ENCODE results near the gene CAPN1. TPM values are rescaled to one million over a fixed set of nuclear protein-coding genes. Genes with fewer than 3 reads are reported as not detected.

CAPN1 gene
- total and polyA plus RNA-seq, 2 of the 4 experiments (the other 2 are of a cell fraction) = 110 to 182 TPM

DNA sequence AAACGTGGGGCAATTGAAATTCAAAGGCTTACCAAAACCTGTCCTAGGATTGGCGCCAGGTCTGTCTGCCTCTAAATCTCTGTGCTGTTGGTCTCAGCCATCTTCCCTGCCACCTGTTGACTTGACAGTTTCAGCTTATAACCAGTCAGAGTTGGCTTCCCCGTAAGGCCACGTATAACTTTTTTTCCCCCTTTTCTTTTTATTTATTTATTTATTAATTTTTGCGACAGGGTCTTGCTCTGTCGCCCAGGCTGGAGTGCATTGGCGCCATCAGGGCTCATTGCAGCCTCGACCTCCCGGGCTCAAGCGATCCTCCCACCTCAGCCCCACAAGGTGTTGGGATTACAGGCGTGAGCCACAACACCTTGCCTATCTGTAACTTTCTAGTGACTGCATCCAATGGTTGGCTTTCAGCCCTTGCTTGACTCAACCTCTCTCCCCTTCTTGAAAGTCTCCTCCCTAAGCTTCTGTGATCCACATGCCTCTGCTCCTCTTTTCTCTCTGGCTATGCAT lies 46.0 kb upstream of the CAPN1 start:
- Histone ChIP-seq H3K56ac (ENCODE audit: extremely low read depth, insufficient read depth, low read length) (no peak overlapping the region), H4K91ac (ENCODE audit: insufficient read depth, low read depth, low read length) (peak overlapping the region; percentile 64; the same call in 1 of the 2 replicates), H3K4ac (ENCODE audit: low read depth, low read length) (peak overlapping the region; percentile 81), H4K5ac (ENCODE audit: low read depth, low read length) (peak overlapping the region; percentile 56; the same call in 1 of the 2 replicates), H2BK20ac (ENCODE audit: low read depth, low read length) (no peak overlapping the region), H3K4me2 (ENCODE audit: low read depth, low read length) (peak overlapping the region; percentile 83), H3K36me3 (ENCODE audit: control insufficient read depth, insufficient read depth, low read length) (peaks cover 22% of the 10 kb centered on the region), H2AK9ac (replicated peaks; ENCODE audit: low read depth, low read length, poor library complexity) (peak overlapping the region; percentile 79), H3K18ac (ENCODE audit: low read depth, low read length) (no peak overlapping the region), H3K9me1 (ENCODE audit: insufficient read depth, low read length) (peaks cover 21% of the 10 kb centered on the region), H2BK120ac (ENCODE audit: low read depth, low read length) (no peak overlapping the region), H3K9me3 (ENCODE audit: control insufficient read depth, insufficient read depth, low read length) (no peaks in the 10 kb centered on the region), H2AK5ac (ENCODE audit: low read depth, low read length) (peak overlapping the region; percentile 67), H2AFZ (replicated peaks; ENCODE audit: low read length, poor library complexity) (peak overlapping the region; percentile 99), H4K20me1 (ENCODE audit: insufficient read depth, low read length) (peaks cover 28% of the 10 kb centered on the region), H3K79me1 (ENCODE audit: low read depth in 1 of 2, low read length in 2 of 2) (peaks cover 18 to 43% of the 10 kb centered on the region in 2 experiments), H3K4me1 (ENCODE audit: control insufficient read depth, insufficient read depth, low read length) (peaks cover 6% of the 10 kb centered on the region; the same call in 1 of the 2 replicates), H2BK5ac (ENCODE audit: low read depth, low read length, poor library complexity, severe bottlenecking) (no peak overlapping the region), H3K27ac (ENCODE audit: insufficient read depth, low read length) (no peak overlapping the region; the same call in 1 of the 2 replicates), H4K8ac (ENCODE audit: low read depth in 2 of 2, low read length in 2 of 2) (peak overlapping the region; percentile 93 to 99), H3K9ac (ENCODE audit: low read depth, low read length) (peak overlapping the region; percentile 72), H3K14ac (replicated peaks; ENCODE audit: low read depth, low read length) (peak overlapping the region; percentile 82), H3K23ac (ENCODE audit: low read depth, low read length) (peak overlapping the region; percentile 36; the same call in 1 of the 2 replicates), H2BK15ac (ENCODE audit: low read depth, low read length) (no peak overlapping the region), H3K4me3 (ENCODE audit: insufficient read depth, low read depth, low read length) (peak overlapping the region; percentile 63), H3K27me3 (ENCODE audit: control insufficient read depth, insufficient read depth, low read length) (peaks cover 2% of the 10 kb centered on the region; the same call in 1 of the 2 replicates)
- intact Hi-C loops (cut with micrococcal nuclease) = no loop called here
- POLR2A ChIA-PET (ENCODE audit: unreplicated experiment) = no interaction called here
- TF ChIP-seq CHD1 (IDR thresholded peaks at IDR 0.05; ENCODE audit: low read depth, low read length) (no peak), RFX5 (IDR thresholded peaks at IDR 0.05; ENCODE audit: low read depth, low read length) (no peak), BHLHE40 (IDR thresholded peaks at IDR 0.05; ENCODE audit: low read depth, low read length) (no peak), RAD21 (IDR thresholded peaks at IDR 0.05; ENCODE audit: low read length) (no peak), MXI1 (IDR thresholded peaks at IDR 0.05; ENCODE audit: borderline replicate concordance, low read depth, low read length) (no peak), CEBPB (IDR thresholded peaks at IDR 0.05; ENCODE audit: low read depth, low read length) (no peak), POLR2A (IDR thresholded peaks at IDR 0.05; ENCODE audit: low read depth, low read length) (no peak), FOS (IDR thresholded peaks at IDR 0.05; ENCODE audit: low read depth, low read length) (no peak), SMC3 (IDR thresholded peaks at IDR 0.05; ENCODE audit: low read depth, low read length) (no peak), MAZ (IDR thresholded peaks at IDR 0.05; ENCODE audit: borderline replicate concordance, low read depth, low read length) (no peak)
- TF ChIP-seq, protein P1, sequence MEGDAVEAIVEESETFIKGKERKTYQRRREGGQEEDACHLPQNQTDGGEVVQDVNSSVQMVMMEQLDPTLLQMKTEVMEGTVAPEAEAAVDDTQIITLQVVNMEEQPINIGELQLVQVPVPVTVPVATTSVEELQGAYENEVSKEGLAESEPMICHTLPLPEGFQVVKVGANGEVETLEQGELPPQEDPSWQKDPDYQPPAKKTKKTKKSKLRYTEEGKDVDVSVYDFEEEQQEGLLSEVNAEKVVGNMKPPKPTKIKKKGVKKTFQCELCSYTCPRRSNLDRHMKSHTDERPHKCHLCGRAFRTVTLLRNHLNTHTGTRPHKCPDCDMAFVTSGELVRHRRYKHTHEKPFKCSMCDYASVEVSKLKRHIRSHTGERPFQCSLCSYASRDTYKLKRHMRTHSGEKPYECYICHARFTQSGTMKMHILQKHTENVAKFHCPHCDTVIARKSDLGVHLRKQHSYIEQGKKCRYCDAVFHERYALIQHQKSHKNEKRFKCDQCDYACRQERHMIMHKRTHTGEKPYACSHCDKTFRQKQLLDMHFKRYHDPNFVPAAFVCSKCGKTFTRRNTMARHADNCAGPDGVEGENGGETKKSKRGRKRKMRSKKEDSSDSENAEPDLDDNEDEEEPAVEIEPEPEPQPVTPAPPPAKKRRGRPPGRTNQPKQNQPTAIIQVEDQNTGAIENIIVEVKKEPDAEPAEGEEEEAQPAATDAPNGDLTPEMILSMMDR (conservative IDR thresholded peaks at IDR 0.05; ENCODE audit: low read depth, low read length) = no peak
- ATAC-seq (ENCODE audit: low read depth) = no peak
- no peak for DNase-seq
- WGBS, 2 experiments (ENCODE audit: extremely low coverage in 2 of 2, insufficient read length in 1 of 2) = 71% methylated on average over 6 of the region's 11 CpGs; no CpG with 5 or more reads in 1 of the 2 experiments
- no TSS peak for BruUV-seq (replicated peaks)
- in situ Hi-C loops (cut with MboI; ENCODE audit: low sequenced_read_pairs) = no loop called here
- CTCF ChIA-PET = interaction anchor here (0.6 kb wide), 2 partner anchors 13 to 290 kb away, joined by 4 to 5 read pairs; no protein-coding TSS in a partner anchor
- dilution Hi-C loops (cut with HindIII; ENCODE audit: low sequenced_read_pairs, unreplicated experiment) = no loop called here
